HepG2 (cell line): ENCODE data around the gene CACNA1C. TPM values are rescaled to one million over a fixed set of nuclear protein-coding genes. Genes with fewer than 3 reads are reported as not detected.
A peak's percentile ranks its signal among the peaks of the same experiment; 100 is the strongest.

Experiments
- CBX1 ChIP-seq: IDR thresholded peaks from one replicate; pipeline ENCODE4 v1.6.1; 2016; ENCODE audit warnings: antibody characterized with exemption, low read depth
- CSRNP1 ChIP-seq: sonication (generic); formaldehyde crosslinking; IDR thresholded peaks from 2 replicates; pipeline ENCODE4 v1.8.1; 2023; ENCODE audit warnings: mild to moderate bottlenecking, missing genetic modification reagents
- FOXP4 ChIP-seq: sonication (generic); formaldehyde crosslinking; IDR thresholded peaks from 2 replicates; pipeline ENCODE4 v1.4.0; 2020; ENCODE audit warnings: missing genetic modification reagents
- GATAD2A ChIP-seq: IDR thresholded peaks from 2 replicates; pipeline ENCODE4 v1.6.1; 2016
- HOXA3 ChIP-seq: sonication (generic); formaldehyde crosslinking; IDR thresholded peaks from 2 replicates; pipeline ENCODE4 v1.5.0; 2020; ENCODE audit warnings: missing genetic modification reagents
- PITX1 ChIP-seq: sonication (generic); formaldehyde crosslinking; IDR thresholded peaks from 2 replicates; pipeline ENCODE4 v1.5.1; 2020; ENCODE audit warnings: mild to moderate bottlenecking, missing genetic modification reagents
- REL ChIP-seq: sonication (generic); formaldehyde crosslinking; conservative IDR thresholded peaks from 2 replicates; pipeline ENCODE4 v1.8.0; 2022; ENCODE audit warnings: mild to moderate bottlenecking, missing genetic modification reagents, moderate library complexity
- REXO4 ChIP-seq: sonication (generic); formaldehyde crosslinking; IDR thresholded peaks from 2 replicates; pipeline ENCODE4 v1.8.0; 2022; ENCODE audit warnings: missing genetic modification reagents, mild to moderate bottlenecking, borderline replicate concordance
- SKI ChIP-seq: fragments of 450-650 bp; IDR thresholded peaks from one replicate; pipeline ENCODE4 v1.6.1; 2018; ENCODE audit warnings: mild to moderate bottlenecking; ENCODE audit not compliant: partially characterized antibody
- SP5 ChIP-seq: IDR thresholded peaks from 2 replicates; pipeline ENCODE4 v1.6.1; 2016; ENCODE audit warnings: low read depth, borderline replicate concordance
- YEATS4 ChIP-seq: sonication (generic); formaldehyde crosslinking; IDR thresholded peaks from 2 replicates; pipeline ENCODE4 v1.4.0; 2020; ENCODE audit warnings: missing genetic modification reagents, borderline replicate concordance
- ZBTB37 ChIP-seq: sonication (generic); formaldehyde crosslinking; IDR thresholded peaks from 2 replicates; pipeline ENCODE4 v1.4.0; 2020; ENCODE audit warnings: mild to moderate bottlenecking, missing genetic modification reagents
- ZFP1 ChIP-seq: IDR thresholded peaks from 2 replicates; pipeline ENCODE4 v1.6.1; 2016
- ZNF547 ChIP-seq: sonication (generic); formaldehyde crosslinking; IDR thresholded peaks from 2 replicates; pipeline ENCODE4 v1.5.1; 2020; ENCODE audit warnings: mild to moderate bottlenecking, missing genetic modification reagents
- ZNF558 ChIP-seq: sonication (generic); formaldehyde crosslinking; IDR thresholded peaks from 2 replicates; pipeline ENCODE4 v1.9.0; 2022; ENCODE audit warnings: mild to moderate bottlenecking, missing genetic modification reagents, borderline replicate concordance
- ZNF570 ChIP-seq: sonication (generic); formaldehyde crosslinking; IDR thresholded peaks from 2 replicates; pipeline ENCODE4 v1.4.0; 2020; ENCODE audit warnings: mild to moderate bottlenecking, missing genetic modification reagents, borderline replicate concordance
- ZNF646 ChIP-seq: sonication (generic); formaldehyde crosslinking; IDR thresholded peaks from 2 replicates; pipeline ENCODE4 v1.9.0; 2021; ENCODE audit warnings: mild to moderate bottlenecking, missing genetic modification reagents
- ZNF792 ChIP-seq: IDR thresholded peaks from 2 replicates; pipeline ENCODE4 v1.6.1; 2016
- polyA plus RNA-seq, 8 experiments: library from polyadenylated mRNA; depleted of rRNA in 3 of 8; stranded (reverse) in 7 of 8; unstranded in 1 of 8; fragments of >200 nt; fragmentation: Illumina TruSeq in 4 of 8; extraction: Trizol in 4 of 8; gene quantifications; 2 replicates each; pipeline versions ENCODE4 v1.2.1 to v1.2.3, GENCODE V29; 2011 to 2016; ENCODE audit warnings: low read depth in 4 of 8, missing spikeins in 1 of 8, mixed read lengths in 1 of 8; ENCODE audit not compliant: insufficient read depth in 1 of 8
- total RNA-seq, 5 experiments: library from RNA; depleted of rRNA; stranded (reverse); fragments of >200 nt; fragmentation: Illumina TruSeq; extraction: Trizol; gene quantifications; 2 replicates each; pipeline ENCODE4 v1.2.3, GENCODE V29; 2016; ENCODE audit warnings: low read depth in 1 of 5

Gene CACNA1C
- total and polyA plus RNA-seq, 2 of the 13 experiments (the other 11 are each of a cell fraction or from before 2014, with no cell fraction given), result not detected

GRCh38 chr12:2034633-2035430 is 18.0 kb upstream of the CACNA1C start (continued):
- TF ChIP-seq ZBTB37 (CRISPR knock-in tag) (no peak), ZNF646 (CRISPR knock-in tag) (no peak), FOXP4 (CRISPR knock-in tag) (0 out of 2 replicates have a peak, but pooled peaks have one; percentile 20), SP5 (CRISPR knock-in tag) (no peak), ZNF792 (CRISPR knock-in tag) (no peak), ZNF558 (CRISPR knock-in tag) (peak; percentile 46; the same call in 1 of the 2 replicates), SKI (peak; percentile 48), HOXA3 (CRISPR knock-in tag) (peak; percentile 63), ZNF547 (CRISPR knock-in tag) (peak; percentile 61; the same call in 1 of the 2 replicates), PITX1 (CRISPR knock-in tag) (no peak), REL (no peak), YEATS4 (CRISPR knock-in tag) (peak; percentile 39; the same call in 1 of the 2 replicates), ZFP1 (no peak), CSRNP1 (CRISPR knock-in tag) (peak; percentile 50; the same call in 1 of the 2 replicates), ZNF570 (no peak), GATAD2A (CRISPR knock-in tag) (no peak), REXO4 (CRISPR knock-in tag) (no peak), CBX1 (no peak)
